Calu3 (cell line): ENCODE data around the gene PAH. TPM values are rescaled to one million over a fixed set of nuclear protein-coding genes. Genes with fewer than 3 reads are reported as not detected.

Experiments used
- BruUV-seq: library from RNA; stranded (reverse); fragments of 400-500 nt; replicated peaks from 2 replicates; lab custom pipeline; 2021; lab: Mats Ljungman, UMichigan
- CTCF ChIA-PET: fragments of 300-600 bp; sonication (Branson Sonifier 250); formaldehyde crosslinking; loops from one replicate; lab custom pipeline; 2022; ENCODE audit warnings: antibody characterized with exemption; lab: Charles Lee
- DNase-seq: peaks from one replicate; pipeline ENCODE4 v3.0.0; 2022
- H3K27ac Mint-ChIP-seq: one replicate; pipeline ENCODE4 v1.8.0; 2022; ENCODE audit warnings: mixed read lengths; ENCODE audit not compliant: unreplicated experiment
- H3K27me3 Mint-ChIP-seq: one replicate; pipeline ENCODE4 v1.8.0; 2022; ENCODE audit warnings: mixed read lengths; ENCODE audit not compliant: unreplicated experiment
- H3K36me3 Mint-ChIP-seq: one replicate; pipeline ENCODE4 v1.8.0; 2022; ENCODE audit warnings: mild to moderate bottlenecking, moderate library complexity, mixed read lengths; ENCODE audit not compliant: insufficient read depth, unreplicated experiment
- H3K4me1 Mint-ChIP-seq: one replicate; pipeline ENCODE4 v1.8.0; 2022; ENCODE audit warnings: mild to moderate bottlenecking, low read depth, mixed read lengths; ENCODE audit not compliant: unreplicated experiment
- H3K4me3 Mint-ChIP-seq: one replicate; pipeline ENCODE4 v1.8.0; 2022; ENCODE audit warnings: mild to moderate bottlenecking, low read depth, moderate library complexity, mixed read lengths; ENCODE audit not compliant: unreplicated experiment
- H3K9me3 Mint-ChIP-seq: one replicate; pipeline ENCODE4 v1.8.0; 2022; ENCODE audit warnings: low read depth, mixed read lengths; ENCODE audit not compliant: unreplicated experiment
- intact Hi-C: fragments of 100-400 bp; cut with micrococcal nuclease; formaldehyde crosslinking; loops from one replicate; pipeline ENCODE4 v1.10.0; 2022; ENCODE audit not compliant: unreplicated experiment
- total RNA-seq: library from RNA; stranded (reverse); gene quantifications from 2 replicates; pipeline ENCODE4 v1.2.3, GENCODE V29; 2022
- TF ChIP-seq, protein P1 (sequence below): fragments of 200-600 bp; IDR thresholded peaks from one replicate; pipeline ENCODE4 v1.8.0; 2022; ENCODE audit warnings: antibody characterized with exemption; ENCODE audit not compliant: unreplicated experiment

Gene PAH
- total RNA-seq, 1 experiment from 2014 or later = 31.4 TPM

DNA sequence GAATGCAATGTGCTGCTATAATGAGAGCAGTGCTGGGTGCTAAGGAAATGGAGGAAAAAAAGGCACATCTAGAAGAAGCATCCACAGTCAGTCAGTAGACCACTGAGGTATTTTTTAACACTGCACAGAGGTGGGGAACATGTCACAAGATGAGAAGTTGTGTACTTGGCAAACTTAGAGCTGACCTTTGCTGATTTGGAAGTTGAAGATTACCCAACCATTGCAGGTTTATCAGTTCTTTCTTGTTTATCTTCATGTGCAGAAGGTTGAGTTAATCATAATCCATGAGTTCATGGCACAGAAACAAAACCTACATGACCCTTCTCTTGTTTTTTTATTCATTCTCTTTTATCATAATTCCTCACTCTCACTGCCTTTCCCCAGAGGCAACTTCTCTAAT, 3.2 kb upstream of the PAH start:
- intact Hi-C loops = no loop called here
- no TSS peak for BruUV-seq

DNA sequence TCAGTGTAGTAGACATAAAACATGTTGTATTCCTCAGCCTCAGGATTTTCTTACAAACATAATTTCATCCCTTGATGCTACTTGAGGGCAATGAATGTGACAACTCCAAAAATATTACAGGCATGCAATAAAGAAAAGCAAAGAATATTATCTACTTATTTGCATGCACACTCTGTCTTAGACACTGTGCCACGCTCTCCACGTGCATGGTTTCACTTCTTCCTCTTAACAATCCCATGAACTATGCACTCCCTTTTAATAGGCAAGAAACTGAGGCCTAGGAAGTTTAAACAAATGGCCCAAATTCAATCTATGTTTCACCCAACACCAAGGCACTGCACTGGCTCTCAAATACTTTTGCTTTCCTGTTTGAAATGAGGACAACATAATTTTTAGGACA, 1.8 kb upstream of the PAH start:
- no peak overlapping the region for H3K4me3 Mint-ChIP-seq
- intact Hi-C loops = no loop called here
- H3K9me3 Mint-ChIP-seq = no peaks in the 10 kb centered on the region
- TF ChIP-seq, protein P1, sequence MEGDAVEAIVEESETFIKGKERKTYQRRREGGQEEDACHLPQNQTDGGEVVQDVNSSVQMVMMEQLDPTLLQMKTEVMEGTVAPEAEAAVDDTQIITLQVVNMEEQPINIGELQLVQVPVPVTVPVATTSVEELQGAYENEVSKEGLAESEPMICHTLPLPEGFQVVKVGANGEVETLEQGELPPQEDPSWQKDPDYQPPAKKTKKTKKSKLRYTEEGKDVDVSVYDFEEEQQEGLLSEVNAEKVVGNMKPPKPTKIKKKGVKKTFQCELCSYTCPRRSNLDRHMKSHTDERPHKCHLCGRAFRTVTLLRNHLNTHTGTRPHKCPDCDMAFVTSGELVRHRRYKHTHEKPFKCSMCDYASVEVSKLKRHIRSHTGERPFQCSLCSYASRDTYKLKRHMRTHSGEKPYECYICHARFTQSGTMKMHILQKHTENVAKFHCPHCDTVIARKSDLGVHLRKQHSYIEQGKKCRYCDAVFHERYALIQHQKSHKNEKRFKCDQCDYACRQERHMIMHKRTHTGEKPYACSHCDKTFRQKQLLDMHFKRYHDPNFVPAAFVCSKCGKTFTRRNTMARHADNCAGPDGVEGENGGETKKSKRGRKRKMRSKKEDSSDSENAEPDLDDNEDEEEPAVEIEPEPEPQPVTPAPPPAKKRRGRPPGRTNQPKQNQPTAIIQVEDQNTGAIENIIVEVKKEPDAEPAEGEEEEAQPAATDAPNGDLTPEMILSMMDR = no peak
- peaks cover 14% of the 10 kb centered on the region for H3K36me3 Mint-ChIP-seq
- CTCF ChIA-PET = no interaction called here
- H3K4me1 Mint-ChIP-seq = peaks cover 74% of the 10 kb centered on the region
- no TSS peak for BruUV-seq
- no peak for DNase-seq
- no peak overlapping the region for H3K27ac Mint-ChIP-seq
- H3K27me3 Mint-ChIP-seq = no peaks in the 10 kb centered on the region

More for the DNA sequence above, 3.2 kb upstream of the PAH start:
- H3K27ac Mint-ChIP-seq = no peak overlapping the region
- TF ChIP-seq, protein P1 = no peak
- no peaks in the 10 kb centered on the region for H3K27me3 Mint-ChIP-seq
- CTCF ChIA-PET = no interaction called here
- H3K9me3 Mint-ChIP-seq = no peaks in the 10 kb centered on the region
- H3K4me1 Mint-ChIP-seq = peaks cover 62% of the 10 kb centered on the region
- DNase-seq = no peak
- H3K4me3 Mint-ChIP-seq = no peak overlapping the region
- H3K36me3 Mint-ChIP-seq = peaks cover 14% of the 10 kb centered on the region

DNA sequence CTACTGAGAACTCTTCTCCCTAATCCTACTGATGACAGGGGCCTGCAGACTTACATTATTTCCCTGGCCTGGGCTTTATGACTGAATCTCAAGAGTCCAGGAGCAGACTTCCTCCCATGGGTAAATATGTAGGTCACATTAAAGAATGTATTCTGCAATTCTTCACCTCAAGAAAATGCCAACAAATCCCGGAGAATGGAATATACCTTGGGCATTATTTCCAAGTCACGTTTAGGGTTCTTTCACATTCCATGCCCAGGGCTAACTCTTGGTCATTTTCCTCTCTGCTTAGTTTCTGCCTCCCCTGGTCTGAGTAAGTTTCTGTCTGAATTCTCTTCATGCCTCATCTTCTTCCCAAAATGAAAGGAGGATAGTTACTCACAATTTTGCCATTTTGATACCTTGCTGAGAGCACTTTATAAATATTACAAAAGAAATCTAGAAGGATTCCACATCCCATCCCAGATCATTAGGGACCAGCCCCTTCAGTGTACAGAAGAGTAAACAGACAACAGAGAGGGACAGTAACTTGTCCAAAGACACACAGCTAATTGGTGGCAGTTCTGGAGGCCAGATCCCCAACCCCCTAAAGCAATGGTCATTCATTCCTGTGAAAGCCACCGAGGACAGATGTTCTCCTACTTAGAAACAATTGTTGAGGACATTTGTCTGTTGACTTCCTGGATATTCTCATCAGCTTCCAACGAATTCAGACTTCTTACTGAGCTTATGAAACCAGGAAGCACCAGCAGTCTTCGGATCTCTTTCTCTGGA, 605 bp downstream of the PAH start:
- H3K4me3 Mint-ChIP-seq = peak overlapping the region; percentile 60
- intact Hi-C loops = loop anchor here (1.0 kb wide), 1 partner anchor 31 kb away; no protein-coding TSS in a partner anchor
- TSS peak; percentile 81 for BruUV-seq

DNA sequence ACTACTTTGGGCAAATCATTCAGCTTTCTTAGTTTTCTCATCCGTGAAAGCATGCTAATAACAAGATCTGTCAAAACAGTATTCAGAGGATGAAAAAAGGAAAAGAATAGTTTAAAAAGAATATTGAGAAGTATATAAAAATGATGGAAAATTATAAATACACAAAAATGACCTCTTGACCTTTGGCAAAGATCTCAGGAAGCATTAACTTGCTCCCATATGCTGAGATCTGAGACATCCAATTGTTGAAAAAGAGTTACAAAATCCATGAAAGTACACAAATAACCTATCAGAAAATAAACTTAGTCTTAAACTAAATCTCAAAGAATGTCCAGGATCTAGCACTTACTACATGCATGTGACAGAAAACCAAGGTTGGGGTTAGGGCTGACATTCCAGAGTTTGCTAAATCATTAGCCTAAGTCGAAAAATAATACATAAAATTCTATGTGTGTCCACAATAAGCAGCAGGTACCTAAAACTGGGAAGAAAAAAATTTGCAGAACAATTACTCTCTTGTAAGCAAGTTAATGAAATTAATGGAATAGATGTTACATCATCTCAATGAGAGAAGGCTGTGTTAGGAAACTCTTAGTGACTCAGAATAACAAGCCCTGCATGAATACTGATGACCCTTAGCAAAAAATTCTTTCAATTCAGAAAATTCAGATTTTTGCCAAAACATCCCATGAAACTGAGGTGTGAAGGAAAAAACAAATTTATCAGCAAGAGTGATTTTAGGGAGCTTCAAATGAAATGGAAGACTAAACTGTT, 3.4 kb downstream of the PAH start:
- Mint-ChIP-seq H3K9me3 (no peaks in the 10 kb centered on the region), H3K4me1 (peaks cover 50% of the 10 kb centered on the region), H3K27me3 (no peaks in the 10 kb centered on the region), H3K27ac (no peak overlapping the region), H3K36me3 (peaks cover 14% of the 10 kb centered on the region), H3K4me3 (no peak overlapping the region)
- no peak for DNase-seq
- CTCF ChIA-PET = interaction anchor here (1.0 kb wide), 1 partner anchor 12 kb away, joined by 3 read pairs; no protein-coding TSS in a partner anchor
- intact Hi-C loops = no loop called here
- no TSS peak for BruUV-seq
- TF ChIP-seq, protein P1 = no peak

More for the DNA sequence above, 605 bp downstream of the PAH start:
- CTCF ChIA-PET = interaction anchor here (1.4 kb wide), 1 partner anchor 33 kb away, joined by 5 read pairs; no protein-coding TSS in a partner anchor
- H3K36me3 Mint-ChIP-seq = peaks cover 14% of the 10 kb centered on the region
- DNase-seq = no peak
- no peaks in the 10 kb centered on the region for H3K9me3 Mint-ChIP-seq
- peaks cover 78% of the 10 kb centered on the region for H3K4me1 Mint-ChIP-seq
- no peaks in the 10 kb centered on the region for H3K27me3 Mint-ChIP-seq
- TF ChIP-seq, protein P1 = no peak
- H3K27ac Mint-ChIP-seq = peak overlapping the region; percentile 82
